ENCODE results near the gene ARRB2.
"Not testable (repeated sequence)": the region's sequence is repeated elsewhere in the genome, so short reads cannot be mapped to it uniquely, and the experiment has no call there.

Gene ARRB2

GRCh38 chr17:4709794-4710692, at the start of gene ARRB2:
Gene ARRB2 (plus strand): TSS chr17:4710632. CDS start chr17:4710722, 90 bp downstream.
- peak; percentile 98 for DNase-seq (ENCODE audit: low spot score)

- DNase-seq (ENCODE audit: low spot score): no peak
Observed at GRCh38 chr17:4663711-4664110, 46.7 kb upstream of the ARRB2 start.

GRCh38 chr17:4664230-4664629, 46.2 kb upstream of the ARRB2 start:
- DNase-seq (ENCODE audit: low spot score): no peak

GRCh38 chr17:4665027-4665426, 45.4 kb upstream of the ARRB2 start:
- DNase-seq (ENCODE audit: low spot score): no peak

GRCh38 chr17:4666296-4666695, 44.1 kb upstream of the ARRB2 start:
- DNase-seq (ENCODE audit: low spot score): no peak

- no peak for DNase-seq (ENCODE audit: low spot score)
Observed at GRCh38 chr17:4667166-4667565, 43.3 kb upstream of the ARRB2 start.

- no peak for DNase-seq (ENCODE audit: low spot score)
Observed at GRCh38 chr17:4672055-4672630, 38.3 kb upstream of the ARRB2 start.

- DNase-seq (ENCODE audit: low spot score): no peak
Observed at GRCh38 chr17:4672751-4673150, 37.7 kb upstream of the ARRB2 start.

GRCh38 chr17:4673169-4673568, 37.3 kb upstream of the ARRB2 start:
- no peak for DNase-seq (ENCODE audit: low spot score)

- DNase-seq (ENCODE audit: low spot score): no peak
Observed at GRCh38 chr17:4673986-4674684, 36.3 kb upstream of the ARRB2 start.

GRCh38 chr17:4674685-4674998, 35.8 kb upstream of the ARRB2 start:
- no peak for DNase-seq (ENCODE audit: low spot score)

- DNase-seq (ENCODE audit: low spot score): no peak
Observed at GRCh38 chr17:4675791-4676190, 34.6 kb upstream of the ARRB2 start.

- no peak for DNase-seq (ENCODE audit: low spot score)
Observed at GRCh38 chr17:4676791-4677190, 33.6 kb upstream of the ARRB2 start.

- DNase-seq (ENCODE audit: low spot score): no peak
Observed at GRCh38 chr17:4678448-4679026, 31.9 kb upstream of the ARRB2 start.

GRCh38 chr17:4679658-4680057, 30.8 kb upstream of the ARRB2 start:
- DNase-seq (ENCODE audit: low spot score): no peak

GRCh38 chr17:4683739-4684138, 26.7 kb upstream of the ARRB2 start:
- DNase-seq (ENCODE audit: low spot score): not testable (repeated sequence)

- DNase-seq (ENCODE audit: low spot score): not testable (repeated sequence)
Observed at GRCh38 chr17:4689872-4690271, 20.6 kb upstream of the ARRB2 start.

GRCh38 chr17:4690745-4691144, 19.7 kb upstream of the ARRB2 start:
- no peak for DNase-seq (ENCODE audit: low spot score)

- DNase-seq (ENCODE audit: low spot score): no peak
Observed at GRCh38 chr17:4691686-4692085, 18.7 kb upstream of the ARRB2 start.

GRCh38 chr17:4693416-4693815, 17.0 kb upstream of the ARRB2 start:
- no peak for DNase-seq (ENCODE audit: low spot score)

- DNase-seq (ENCODE audit: low spot score): no peak
Observed at GRCh38 chr17:4696437-4696805, 14.0 kb upstream of the ARRB2 start.

- not testable (repeated sequence) for DNase-seq (ENCODE audit: low spot score)
Observed at GRCh38 chr17:4699401-4700056, 10.9 kb upstream of the ARRB2 start.

Measured in iPS-NIHi11 (cell line).